ENCODE measurements around the gene GPN2.
A peak's percentile ranks its signal among the peaks of the same experiment; 100 is the strongest.

GPN2 gene

DNA sequence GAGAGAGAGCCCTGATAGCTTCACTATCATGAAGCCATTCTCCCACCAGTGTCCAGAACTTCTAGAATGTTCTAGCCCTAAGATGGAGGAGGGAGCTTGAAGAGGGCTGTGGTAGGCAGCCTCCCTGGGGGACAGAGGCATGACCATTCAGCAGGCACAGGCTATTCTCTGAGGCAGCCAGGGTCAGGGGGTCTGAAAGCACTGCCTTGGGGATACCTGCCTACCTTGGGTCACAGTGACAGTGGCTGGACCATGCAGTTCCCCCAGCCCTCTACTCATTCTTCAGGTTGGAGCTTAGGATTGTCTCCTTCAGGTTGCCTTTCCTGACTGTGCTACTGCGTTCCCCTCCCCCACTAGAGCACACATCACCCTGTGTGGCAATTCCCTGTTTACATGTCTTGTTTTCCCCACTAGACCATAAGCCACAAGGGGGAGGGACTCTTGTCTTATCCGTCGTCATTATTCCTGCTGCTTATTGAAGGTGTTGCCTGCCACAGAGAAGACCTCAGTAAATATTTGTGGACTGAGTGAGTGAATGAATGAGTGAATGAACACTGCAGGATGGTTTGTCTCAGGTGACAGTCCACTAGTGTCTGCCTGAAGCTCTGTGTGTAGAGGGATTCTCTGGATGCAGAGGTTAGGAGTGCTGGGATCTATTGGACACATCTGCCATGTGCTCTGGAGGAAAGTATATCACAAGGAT, 58.4 kb downstream of the GPN2 start:
- no peak for DNase-seq

GRCh38 chr1:26831059-26831458, 59.0 kb downstream of the GPN2 start:
- no peak for DNase-seq

GRCh38 chr1:26829184-26829911, 60.7 kb downstream of the GPN2 start:
- no peak for DNase-seq

- no peak for DNase-seq
Observed at GRCh38 chr1:26828411-26828991, 61.6 kb downstream of the GPN2 start.

DNA sequence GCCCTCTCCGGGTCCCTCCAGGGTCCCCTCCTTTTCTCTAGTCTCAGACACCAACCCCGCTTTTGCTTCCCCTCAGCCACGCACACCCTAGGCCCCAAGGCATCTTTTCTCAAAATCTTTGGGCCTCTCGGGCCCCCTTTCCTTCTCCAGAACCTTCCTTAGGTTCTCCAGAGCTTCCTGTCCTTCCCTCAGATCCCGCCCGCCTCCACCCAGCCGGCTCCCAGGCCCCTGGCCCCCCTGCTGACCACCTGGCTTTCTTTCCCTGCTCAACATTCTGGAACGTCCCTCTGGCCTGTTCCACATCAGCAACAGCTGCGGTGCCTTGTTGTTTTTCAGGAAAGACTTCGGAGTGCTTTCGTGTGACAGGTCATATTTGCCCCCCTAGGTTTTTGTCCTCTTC, 62.4 kb downstream of the GPN2 start:
- DNase-seq = no peak

- DNase-seq = no peak
Observed at GRCh38 chr1:26827106-26827604, 62.9 kb downstream of the GPN2 start.

DNA sequence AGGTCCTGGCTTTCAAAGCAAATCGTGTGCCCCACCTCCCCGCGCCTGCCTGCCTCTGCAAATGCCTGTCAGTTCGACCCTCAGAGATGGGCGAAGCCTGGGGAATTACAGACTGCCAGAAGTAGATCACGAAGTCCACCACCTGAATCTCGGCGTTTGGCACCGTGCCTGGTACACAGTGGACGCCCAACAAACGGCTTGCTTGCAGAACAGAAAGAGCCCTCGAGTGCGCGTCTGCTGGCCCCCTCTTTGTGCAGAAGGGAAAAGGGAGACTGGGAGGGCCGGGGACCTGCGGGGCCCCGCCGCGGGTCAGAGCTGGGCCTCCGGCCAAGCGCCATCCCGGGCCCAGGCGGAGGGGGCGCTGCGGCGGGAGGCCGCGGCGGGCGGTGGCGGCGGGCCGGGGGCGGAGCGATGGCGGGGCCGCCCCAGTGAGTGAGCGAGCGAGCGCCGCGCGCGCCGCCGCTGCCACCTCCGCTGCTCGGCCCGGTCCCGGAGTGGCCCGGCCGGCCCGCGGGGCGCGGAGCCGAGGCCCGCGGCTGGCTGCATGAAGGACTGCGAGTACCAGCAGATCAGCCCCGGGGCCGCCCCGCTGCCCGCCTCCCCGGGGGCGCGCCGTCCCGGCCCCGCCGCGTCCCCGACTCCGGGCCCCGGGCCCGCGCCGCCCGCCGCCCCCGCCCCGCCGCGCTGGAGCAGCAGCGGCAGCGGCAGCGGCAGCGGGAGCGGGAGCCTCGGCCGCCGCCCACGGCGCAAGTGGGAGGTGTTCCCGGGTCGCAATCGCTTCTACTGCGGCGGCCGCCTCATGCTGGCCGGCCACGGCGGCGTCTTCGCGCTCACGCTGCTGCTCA, 63.6 kb downstream of the GPN2 start, which contains the start of gene ZDHHC18:
Gene ZDHHC18, plus strand, starts transcription at position 428 of the 845 bp plus-strand sequence. Its CDS starts 117 bp downstream, at position 545.
- DNase-seq = peak; percentile 62 to 80
